ENCODE data around the gene ZNF536.
"Not testable (repeated sequence)": the region's sequence is repeated elsewhere in the genome, so short reads cannot be mapped to it uniquely, and the experiment has no call there.

Gene ZNF536

GRCh38 chr19:30490760-30491159, 118.6 kb downstream of the ZNF536 start:
- no peak for DNase-seq

- DNase-seq: no peak
Measured at GRCh38 chr19:30492586-30493270, 120.5 kb downstream of the ZNF536 start.

GRCh38 chr19:30497034-30497433, 124.8 kb downstream of the ZNF536 start:
- DNase-seq: no peak

- DNase-seq: not testable (repeated sequence)
Measured at GRCh38 chr19:30498085-30498484, 125.9 kb downstream of the ZNF536 start.

- DNase-seq: no peak
Measured at GRCh38 chr19:30498707-30499106, 126.5 kb downstream of the ZNF536 start.

- DNase-seq: no peak
Measured at GRCh38 chr19:30504272-30504671, 132.1 kb downstream of the ZNF536 start.

- DNase-seq: no peak
Measured at GRCh38 chr19:30512176-30513081, 140.2 kb downstream of the ZNF536 start.

- DNase-seq: no peak
Measured at GRCh38 chr19:30513082-30513411, 140.9 kb downstream of the ZNF536 start.

- no peak for DNase-seq
Measured at GRCh38 chr19:30516111-30516510, 143.9 kb downstream of the ZNF536 start.

GRCh38 chr19:30516531-30516930, 144.3 kb downstream of the ZNF536 start:
- DNase-seq: no peak

- DNase-seq: no peak
Measured at GRCh38 chr19:30518965-30519606, 146.9 kb downstream of the ZNF536 start.

GRCh38 chr19:30519607-30520205, 147.5 kb downstream of the ZNF536 start:
- no peak for DNase-seq

- DNase-seq: no peak
Measured at GRCh38 chr19:30520735-30521479, 148.7 kb downstream of the ZNF536 start.

- no peak for DNase-seq
Measured at GRCh38 chr19:30521937-30522336, 149.8 kb downstream of the ZNF536 start.

- DNase-seq: no peak
Measured at GRCh38 chr19:30522341-30522740, 150.2 kb downstream of the ZNF536 start.

GRCh38 chr19:30523791-30524190, 151.6 kb downstream of the ZNF536 start:
- no peak for DNase-seq

GRCh38 chr19:30525383-30525782, 153.2 kb downstream of the ZNF536 start:
- DNase-seq: no peak

GRCh38 chr19:30528919-30529318, 156.7 kb downstream of the ZNF536 start:
- no peak for DNase-seq

- no peak for DNase-seq
Measured at GRCh38 chr19:30529876-30530275, 157.7 kb downstream of the ZNF536 start.

- DNase-seq: no peak
Measured at GRCh38 chr19:30530751-30531150, 158.6 kb downstream of the ZNF536 start.

GRCh38 chr19:30535011-30535410, 162.8 kb downstream of the ZNF536 start:
- DNase-seq: no peak

GRCh38 chr19:30536975-30537374, 164.8 kb downstream of the ZNF536 start:
- no peak for DNase-seq

- no peak for DNase-seq
Measured at GRCh38 chr19:30539315-30539714, 167.1 kb downstream of the ZNF536 start.

All from T1000 (cell line).